HCT116 (cell line): ENCODE results near the gene MED26. TPM values are rescaled to one million over a fixed set of nuclear protein-coding genes. Genes with fewer than 3 reads are reported as not detected.

Experiments used
- ATAC-seq: fragments of 200-7000 bp; cut with Tn5 transposase; 2 replicates; pipeline ENCODE4 v1.9.1; 2020; ENCODE audit warnings: mild to moderate bottlenecking, moderate library complexity
- BruUV-seq: library from RNA; stranded (reverse); fragments of 400-500 nt; replicated peaks from 2 replicates; lab custom pipeline; 2021; lab: Mats Ljungman, UMichigan
- CTCF ChIA-PET: fragments of 300-600 bp; sonication (Branson Sonifier 250); formaldehyde crosslinking; loops from one replicate; lab custom pipeline; 2021; ENCODE audit warnings: antibody characterized with exemption; lab: Charles Lee
- POLR2A ChIA-PET: fragments of 300-600, 350-600 bp; sonication (Branson Sonifier 250); formaldehyde crosslinking; loops from one replicate; lab custom pipeline; 2021; ENCODE audit warnings: antibody characterized with exemption; lab: Charles Lee
- RAD21 ChIA-PET, 2 experiments: fragments of 300-600 bp; sonication (Branson Sonifier 250); formaldehyde crosslinking; loops; one replicate each; lab custom pipeline; 2023; ENCODE audit warnings: low total read pairs in 2 of 2; ENCODE audit not compliant: uncharacterized antibody in 2 of 2, unreplicated experiment in 2 of 2, low non-redundant PET in 1 of 2; lab: Charles Lee
- DNase-seq: peaks from one replicate; pipeline ENCODE4 v3.0.0-alpha.2; 2010; ENCODE audit warnings: low read depth, low spot score
- H2AFZ ChIP-seq: fragments of 200-600 bp; shearing (Covaris generic), sonication (generic); 2 replicates; pipeline ENCODE4 v1.6.1; 2017; ENCODE audit warnings: low read depth, mixed run types, mixed read lengths, antibody characterized with exemption, low read length; ENCODE audit not compliant: poor library complexity, severe bottlenecking
- H3K27ac ChIP-seq: 2 replicates; pipeline ENCODE4 v1.5.1; 2012; ENCODE audit warnings: low read depth, low read length
- H3K27me3 ChIP-seq: fragments of 200-600 bp; sonication (generic); 2 replicates; pipeline ENCODE4 v1.6.1; 2016; ENCODE audit warnings: mixed run types, low read length, mixed read lengths; ENCODE audit not compliant: insufficient read depth
- H3K36me3 ChIP-seq, 2 experiments: fragments of 200-500 bp in 1 of 2; fragments of 200-600 bp in 1 of 2; sonication (Bioruptor generic) in 1 of 2; sonication (generic) in 1 of 2; 2 replicates each; pipeline versions ENCODE4 v1.5.1 to v1.6.1; 2014 to 2016; ENCODE audit warnings: low read length in 2 of 2, inconsistent platforms in 1 of 2, mixed read lengths in 1 of 2, mixed run types in 1 of 2; ENCODE audit not compliant: insufficient read depth in 2 of 2, control insufficient read depth in 1 of 2
- H3K4me1 ChIP-seq, 2 experiments: fragments of 200-600 bp in 1 of 2; sonication (generic) in 1 of 2; 2 replicates each; pipeline versions ENCODE4 v1.5.1 to v1.6.1; 2012 to 2017; ENCODE audit warnings: low read length in 2 of 2, inconsistent platforms in 1 of 2, mild to moderate bottlenecking in 1 of 2, mixed read lengths in 1 of 2, mixed run types in 1 of 2, moderate library complexity in 1 of 2; ENCODE audit not compliant: insufficient read depth in 2 of 2, control insufficient read depth in 1 of 2
- H3K4me2 ChIP-seq: fragments of 200-600 bp; sonication (generic); 2 replicates; pipeline ENCODE4 v1.6.1; 2017; ENCODE audit warnings: mixed run types, low read length, mixed read lengths
- H3K4me3 ChIP-seq, 2 experiments: fragments of 200-600 bp in 1 of 2; sonication (generic) in 1 of 2; replicated peaks in 1 of 2; 2 replicates each; pipeline ENCODE4 v1.5.1; 2011 to 2016; ENCODE audit warnings: low read length in 2 of 2, control low read depth in 1 of 2, low read depth in 1 of 2, mild to moderate bottlenecking in 1 of 2, mixed read lengths in 1 of 2, mixed run types in 1 of 2
- H3K79me2 ChIP-seq: fragments of 200-600 bp; sonication (generic); 2 replicates; pipeline ENCODE4 v1.6.1; 2017; ENCODE audit warnings: mild to moderate bottlenecking, mixed run types, low read length, moderate library complexity, mixed read lengths; ENCODE audit not compliant: insufficient read depth
- H3K9ac ChIP-seq: fragments of 200-600 bp; sonication (generic); 2 replicates; pipeline ENCODE4 v1.6.1; 2016; ENCODE audit warnings: low read length, mixed read lengths
- H3K9me2 ChIP-seq: fragments of 200-600 bp; sonication (generic), shearing (Covaris generic); 2 replicates; pipeline ENCODE4 v1.6.1; 2017; ENCODE audit warnings: mixed run types, mild to moderate bottlenecking, moderate library complexity; ENCODE audit not compliant: insufficient read depth
- H3K9me3 ChIP-seq, 2 experiments: fragments of 200-500 bp in 1 of 2; fragments of 200-600 bp in 1 of 2; sonication (Bioruptor generic) in 1 of 2; sonication (generic) in 1 of 2; 2 replicates each; pipeline ENCODE4 v1.6.1; 2014 to 2017; ENCODE audit warnings: low read length in 2 of 2, mixed read lengths in 2 of 2, inconsistent platforms in 1 of 2, low read depth in 1 of 2, mild to moderate bottlenecking in 1 of 2, mixed run types in 1 of 2, moderate library complexity in 1 of 2; ENCODE audit not compliant: control insufficient read depth in 1 of 2, insufficient read depth in 1 of 2
- H4K20me1 ChIP-seq: fragments of 200-600 bp; sonication (generic), shearing (Covaris generic); 2 replicates; pipeline ENCODE4 v1.6.1; 2017; ENCODE audit warnings: mixed run types, mild to moderate bottlenecking, moderate library complexity; ENCODE audit not compliant: insufficient read depth
- ATF3 ChIP-seq: IDR thresholded peaks from 2 replicates; pipeline ENCODE4 v1.6.1; 2012
- CBX3 ChIP-seq: IDR thresholded peaks from 2 replicates; pipeline ENCODE4 v1.6.1; 2012; ENCODE audit warnings: low read depth
- CEBPB ChIP-seq: IDR thresholded peaks from 2 replicates; pipeline ENCODE4 v1.6.1; 2012; ENCODE audit warnings: low read depth
- CTCF ChIP-seq, 3 experiments: fragments of 200-600 bp in 1 of 3; sonication (generic) in 1 of 3; IDR thresholded peaks in 2 of 3; conservative IDR thresholded peaks in 1 of 3; 2 replicates each; pipeline ENCODE4 v1.5.1; 2012 to 2017; ENCODE audit warnings: low read depth in 2 of 3, low read length in 2 of 3, antibody characterized with exemption in 1 of 3, borderline replicate concordance in 1 of 3, control low read depth in 1 of 3, mild to moderate bottlenecking in 1 of 3, mixed read lengths in 1 of 3, mixed run types in 1 of 3, moderate library complexity in 1 of 3; ENCODE audit not compliant: insufficient read depth in 1 of 3
- EGR1 ChIP-seq: IDR thresholded peaks from 2 replicates; pipeline ENCODE4 v1.6.1; 2012; ENCODE audit warnings: low read depth
- EZH2 ChIP-seq: fragments of 200-600 bp; sonication (generic); IDR thresholded peaks from 2 replicates; pipeline ENCODE4 v1.6.1; 2017; ENCODE audit warnings: antibody characterized with exemption, mixed run types
- EZH2phosphoT487 ChIP-seq: fragments of 200-600 bp; IDR thresholded peaks from 2 replicates; pipeline ENCODE4 v1.6.1; 2018; ENCODE audit warnings: antibody characterized with exemption, borderline replicate concordance
- FOSL1 ChIP-seq: IDR thresholded peaks from 2 replicates; pipeline ENCODE4 v1.6.1; 2012; ENCODE audit warnings: low read depth
- JUND ChIP-seq: IDR thresholded peaks from 2 replicates; pipeline ENCODE4 v1.6.1; 2012
- POLR2A ChIP-seq: IDR thresholded peaks from 2 replicates; pipeline ENCODE4 v1.7.0; 2011; ENCODE audit warnings: borderline replicate concordance; ENCODE audit not compliant: insufficient read depth, insufficient read length; ENCODE audit errors: extremely low read depth
- POLR2AphosphoS5 ChIP-seq: IDR thresholded peaks from 2 replicates; pipeline ENCODE4 v1.6.1; 2011; ENCODE audit warnings: mild to moderate bottlenecking, low read depth, low read length, moderate library complexity
- RAD21 ChIP-seq: IDR thresholded peaks from 2 replicates; pipeline ENCODE4 v1.6.1; 2012; ENCODE audit warnings: low read depth, mild to moderate bottlenecking
- SP1 ChIP-seq: IDR thresholded peaks from 2 replicates; pipeline ENCODE4 v1.6.1; 2012; ENCODE audit warnings: low read depth
- SRF ChIP-seq: IDR thresholded peaks from 2 replicates; pipeline ENCODE4 v1.6.1; 2012; ENCODE audit warnings: low read depth
- TCF7L2 ChIP-seq: IDR thresholded peaks from 2 replicates; pipeline ENCODE4 v1.7.0; 2011; ENCODE audit warnings: borderline replicate concordance, inconsistent platforms; ENCODE audit not compliant: insufficient read depth, insufficient read length; ENCODE audit errors: extremely low read depth
- YY1 ChIP-seq: IDR thresholded peaks from 2 replicates; pipeline ENCODE4 v1.6.1; 2011; ENCODE audit warnings: low read length, low read depth, moderate library complexity, mild to moderate bottlenecking; ENCODE audit not compliant: insufficient replicate concordance; ENCODE audit errors: extremely low read depth
- ZFX ChIP-seq: fragments of 450-650 bp; IDR thresholded peaks from 2 replicates; pipeline ENCODE4 v1.6.1; 2017
- ZNF274 ChIP-seq: fragments of 200-500 bp; sonication (Bioruptor generic); IDR thresholded peaks from 2 replicates; pipeline ENCODE4 v1.6.1; 2014; ENCODE audit warnings: mild to moderate bottlenecking, low read depth, low read length, inconsistent platforms
- intact Hi-C: fragments of 100-400 bp; cut with micrococcal nuclease; formaldehyde crosslinking; loops from 2 replicates; pipeline ENCODE4 v1.10.0; 2022
- total RNA-seq: library from RNA; stranded (reverse); gene quantifications from one replicate; pipeline ENCODE4 v1.2.1, GENCODE V29; 2021; ENCODE audit not compliant: unreplicated experiment
- TF ChIP-seq, protein P1 (sequence below): IDR thresholded peaks from 2 replicates; pipeline ENCODE4 v1.6.1; 2012

MED26 gene
- total RNA-seq, 1 experiment from 2014 or later, result 13.3 TPM

GRCh38 chr19:16571283-16571682, 56.7 kb downstream of the MED26 start:
- CTCF ChIA-PET, result no interaction called here
- Histone ChIP-seq H3K4me1 (peaks cover 12 to 42% of the 10 kb centered on the region in 2 experiments), H3K9me3 (no peaks in the 10 kb centered on the region), H3K4me2 (peak overlapping the region; percentile 91), H3K4me3 (peak overlapping the region; percentile 81 to 89), H3K9me2 (no peaks in the 10 kb centered on the region), H3K79me2 (peaks cover 83% of the 10 kb centered on the region), H3K36me3 (peaks cover 18 to 27% of the 10 kb centered on the region in 2 experiments), H3K9ac (peak overlapping the region; percentile 91), H4K20me1 (no peaks in the 10 kb centered on the region), H3K27me3 (no peaks in the 10 kb centered on the region), H3K27ac (peak overlapping the region; percentile 75), H2AFZ (no peak overlapping the region)
- RAD21 ChIA-PET, result no interaction called here
- POLR2A ChIA-PET, result no interaction called here
- DNase-seq (no peak), ATAC-seq (no peak)
- intact Hi-C loops, result no loop called here
- no TSS peak for BruUV-seq
- TF ChIP-seq ZFX (no peak), CBX3 (no peak), EGR1 (no peak), EZH2 (no peak), TCF7L2 (no peak), JUND (no peak), CTCF (IDR thresholded peaks at IDR 0.05 in 2 of 3, conservative IDR thresholded peaks at IDR 0.05 in 1 of 3; ENCODE audit: borderline replicate concordance in 1 of 3, insufficient read depth in 1 of 3, low read depth in 2 of 3, low read length in 2 of 3) (no peak), SRF (no peak), SP1 (no peak), RAD21 (no peak), CEBPB (no peak), ZNF274 (no peak), ATF3 (no peak), YY1 (no peak), POLR2AphosphoS5 (no peak), FOSL1 (no peak), POLR2A (no peak), EZH2phosphoT487 (no peak)
- TF ChIP-seq, protein P1, sequence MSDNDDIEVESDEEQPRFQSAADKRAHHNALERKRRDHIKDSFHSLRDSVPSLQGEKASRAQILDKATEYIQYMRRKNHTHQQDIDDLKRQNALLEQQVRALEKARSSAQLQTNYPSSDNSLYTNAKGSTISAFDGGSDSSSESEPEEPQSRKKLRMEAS, result no peak
